ENCODE results near the gene CSF3. TPM values are rescaled to one million over a fixed set of nuclear protein-coding genes. Genes with fewer than 3 reads are reported as not detected.

Gene CSF3
- total RNA-seq, 2 experiments from 2014 or later: not detected

GRCh38 chr17:40028595-40028994 is 13.4 kb downstream of the CSF3 start:
- H3K4me1 Mint-ChIP-seq (ENCODE audit: low read depth): peaks cover 23% of the 10 kb centered on the region
- H3K27me3 Mint-ChIP-seq: no peaks in the 10 kb centered on the region
- H3K9me3 Mint-ChIP-seq: no peaks in the 10 kb centered on the region
- Histone ChIP-seq H3K27me3 (ENCODE audit: control insufficient read depth in 1 of 2, insufficient read depth in 2 of 2, low read length in 2 of 2) (no peaks in the 10 kb centered on the region), H3K9me3 (ENCODE audit: control insufficient read depth in 1 of 2, insufficient read depth in 1 of 2, low read length in 2 of 2) (no peaks in the 10 kb centered on the region), H3K27ac (ENCODE audit: low read depth in 1 of 2, low read length in 2 of 2) (no peak overlapping the region), H3K4me1 (ENCODE audit: insufficient read depth, low read length) (peaks cover 25% of the 10 kb centered on the region), H3K4me3 (ENCODE audit: low read length) (no peak overlapping the region), H3K36me3 (ENCODE audit: insufficient read depth, low read length) (peaks cover 61% of the 10 kb centered on the region)
- ATAC-seq (ENCODE audit: poor library complexity): no peak
- no peak for DNase-seq
- POLR2A ChIA-PET: interaction anchor here (1.2 kb wide), 1 partner anchor 83 kb away, joined by 3 read pairs; no protein-coding TSS in a partner anchor
- TF ChIP-seq, protein P1, sequence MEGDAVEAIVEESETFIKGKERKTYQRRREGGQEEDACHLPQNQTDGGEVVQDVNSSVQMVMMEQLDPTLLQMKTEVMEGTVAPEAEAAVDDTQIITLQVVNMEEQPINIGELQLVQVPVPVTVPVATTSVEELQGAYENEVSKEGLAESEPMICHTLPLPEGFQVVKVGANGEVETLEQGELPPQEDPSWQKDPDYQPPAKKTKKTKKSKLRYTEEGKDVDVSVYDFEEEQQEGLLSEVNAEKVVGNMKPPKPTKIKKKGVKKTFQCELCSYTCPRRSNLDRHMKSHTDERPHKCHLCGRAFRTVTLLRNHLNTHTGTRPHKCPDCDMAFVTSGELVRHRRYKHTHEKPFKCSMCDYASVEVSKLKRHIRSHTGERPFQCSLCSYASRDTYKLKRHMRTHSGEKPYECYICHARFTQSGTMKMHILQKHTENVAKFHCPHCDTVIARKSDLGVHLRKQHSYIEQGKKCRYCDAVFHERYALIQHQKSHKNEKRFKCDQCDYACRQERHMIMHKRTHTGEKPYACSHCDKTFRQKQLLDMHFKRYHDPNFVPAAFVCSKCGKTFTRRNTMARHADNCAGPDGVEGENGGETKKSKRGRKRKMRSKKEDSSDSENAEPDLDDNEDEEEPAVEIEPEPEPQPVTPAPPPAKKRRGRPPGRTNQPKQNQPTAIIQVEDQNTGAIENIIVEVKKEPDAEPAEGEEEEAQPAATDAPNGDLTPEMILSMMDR (IDR thresholded peaks at IDR 0.05): no peak
- CTCF ChIA-PET: interaction anchor here (1.2 to 2.2 kb wide), 2 partner anchors 15 to 85 kb away, joined by 5 to 11 read pairs; no protein-coding TSS in a partner anchor
- peaks cover 78% of the 10 kb centered on the region for H3K36me3 Mint-ChIP-seq (ENCODE audit: low read depth)
- H3K27ac Mint-ChIP-seq: no peak overlapping the region
- no peak overlapping the region for H3K4me3 Mint-ChIP-seq
- intact Hi-C loops (cut with DNase I, micrococcal nuclease): loop anchor here in 1 of 2 experiments (5.0 to 10.0 kb wide), 2 partner anchors 156 to 474 kb away; no protein-coding TSS in a partner anchor

DNA sequence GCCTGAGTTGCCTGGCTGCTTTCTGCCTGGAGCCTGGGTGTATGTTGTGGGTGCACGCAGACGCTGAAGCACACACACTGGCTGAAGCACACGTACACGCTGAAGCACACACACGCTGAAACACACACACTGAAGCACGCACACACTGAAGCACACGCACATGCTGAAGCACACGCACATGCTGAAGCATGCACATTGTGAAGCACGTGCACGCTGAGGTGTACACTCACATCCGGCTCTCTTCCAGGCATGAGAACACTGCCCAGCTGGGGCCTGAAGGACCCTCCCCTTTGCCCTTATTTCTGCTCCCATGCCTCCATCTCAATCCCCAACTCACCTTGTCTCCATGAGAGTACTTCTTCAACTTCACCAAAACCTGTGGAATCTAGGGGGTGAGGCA is 16.5 kb downstream of the CSF3 start:
- H3K4me1 ChIP-seq (ENCODE audit: insufficient read depth, low read length): peaks cover 7% of the 10 kb centered on the region
- no peaks in the 10 kb centered on the region for H3K9me3 ChIP-seq (ENCODE audit: control insufficient read depth in 1 of 2, insufficient read depth in 1 of 2, low read length in 2 of 2)
- no peak overlapping the region for H3K27ac ChIP-seq (ENCODE audit: low read depth in 1 of 2, low read length in 2 of 2)
- no peak overlapping the region for H3K4me3 Mint-ChIP-seq
- no peak for ATAC-seq (ENCODE audit: poor library complexity)
- H3K27me3 Mint-ChIP-seq: no peaks in the 10 kb centered on the region
- no peak overlapping the region for H3K4me3 ChIP-seq (ENCODE audit: low read length)
- H3K27ac Mint-ChIP-seq: no peak overlapping the region
- DNase-seq: no peak
- peaks cover 6% of the 10 kb centered on the region for H3K4me1 Mint-ChIP-seq (ENCODE audit: low read depth)
- TF ChIP-seq, protein P1 (IDR thresholded peaks at IDR 0.05): no peak
- no peaks in the 10 kb centered on the region for H3K9me3 Mint-ChIP-seq
- POLR2A ChIA-PET: no interaction called here
- no peaks in the 10 kb centered on the region for H3K27me3 ChIP-seq (ENCODE audit: control insufficient read depth in 1 of 2, insufficient read depth in 2 of 2, low read length in 2 of 2)
- intact Hi-C loops (cut with DNase I, micrococcal nuclease): no loop called here
- H3K36me3 Mint-ChIP-seq (ENCODE audit: low read depth): peaks cover 79% of the 10 kb centered on the region
- CTCF ChIA-PET: no interaction called here
- peaks cover 75% of the 10 kb centered on the region for H3K36me3 ChIP-seq (ENCODE audit: insufficient read depth, low read length)

DNA sequence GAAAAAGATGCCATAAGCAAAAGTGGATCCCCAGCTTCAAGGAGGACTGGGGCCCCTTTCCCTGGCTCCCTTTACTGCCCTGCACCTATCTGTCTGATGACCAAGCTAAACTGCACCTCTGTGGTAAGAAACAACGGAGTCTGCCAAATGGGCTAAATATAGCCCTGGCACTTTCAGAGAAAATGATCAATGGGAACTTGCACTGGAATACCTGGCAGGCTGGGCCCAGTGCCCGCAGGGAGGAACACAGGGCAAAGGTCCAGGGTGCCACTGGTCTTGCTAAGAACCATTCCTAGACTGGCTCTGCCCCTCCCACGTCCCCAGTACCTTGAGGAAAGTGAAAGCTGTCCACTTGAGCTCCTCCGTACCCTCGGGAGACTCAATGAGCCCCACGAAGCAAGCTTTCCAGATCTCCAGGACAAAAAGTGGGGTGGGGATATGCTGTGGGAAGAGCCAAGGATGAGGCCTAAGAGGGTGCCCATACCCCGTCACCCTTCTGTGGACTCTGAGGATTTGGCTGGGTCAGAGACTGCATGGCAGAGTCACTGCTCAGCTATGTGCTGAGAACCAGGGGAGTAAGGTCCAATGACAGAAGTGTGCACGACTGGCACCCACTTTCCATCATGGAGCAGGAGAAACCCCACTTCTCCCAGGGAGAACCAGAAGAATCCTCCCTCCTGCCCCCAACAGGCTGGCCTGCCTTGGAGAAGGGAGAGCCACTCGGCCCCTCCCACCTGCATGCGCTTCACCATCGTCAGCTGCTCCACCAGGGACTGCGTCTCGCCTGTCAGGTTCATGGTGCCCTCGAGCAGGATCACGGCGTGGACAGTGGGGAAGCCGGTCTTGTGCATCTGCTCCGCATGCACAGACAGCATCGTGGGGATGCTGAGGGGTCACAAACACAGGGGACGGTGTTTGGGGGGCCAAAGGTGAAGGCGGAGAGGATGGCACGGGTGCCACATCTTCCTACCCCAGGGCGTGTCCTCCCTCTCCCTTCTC is 17.4 kb downstream of the CSF3 start:
- Mint-ChIP-seq H3K36me3 (ENCODE audit: low read depth) (peaks cover 79% of the 10 kb centered on the region), H3K9me3 (no peaks in the 10 kb centered on the region), H3K27ac (no peak overlapping the region), H3K4me3 (no peak overlapping the region), H3K27me3 (no peaks in the 10 kb centered on the region), H3K4me1 (ENCODE audit: low read depth) (no peaks in the 10 kb centered on the region)
- no peak for DNase-seq
- ChIA-PET CTCF (no interaction called here), POLR2A (no interaction called here)
- Histone ChIP-seq H3K36me3 (ENCODE audit: insufficient read depth, low read length) (peaks cover 75% of the 10 kb centered on the region), H3K27me3 (ENCODE audit: control insufficient read depth in 1 of 2, insufficient read depth in 2 of 2, low read length in 2 of 2) (no peaks in the 10 kb centered on the region), H3K9me3 (ENCODE audit: control insufficient read depth in 1 of 2, insufficient read depth in 1 of 2, low read length in 2 of 2) (no peaks in the 10 kb centered on the region), H3K27ac (ENCODE audit: low read depth in 1 of 2, low read length in 2 of 2) (no peak overlapping the region), H3K4me1 (ENCODE audit: insufficient read depth, low read length) (no peaks in the 10 kb centered on the region), H3K4me3 (ENCODE audit: low read length) (no peak overlapping the region)
- no peak for ATAC-seq (ENCODE audit: poor library complexity)
- TF ChIP-seq, protein P1 (IDR thresholded peaks at IDR 0.05): no peak
- intact Hi-C loops (cut with DNase I, micrococcal nuclease): no loop called here
